Measurements from ENCODE around the gene LEMD2. TPM values are rescaled to one million over a fixed set of nuclear protein-coding genes. Genes with fewer than 3 reads are reported as not detected.
A peak's percentile ranks its signal among the peaks of the same experiment; 100 is the strongest.

LEMD2 gene
- total RNA-seq, 3 donors from 2014 or later: 42.2 to 69.1 (median 59.0) TPM

DNA sequence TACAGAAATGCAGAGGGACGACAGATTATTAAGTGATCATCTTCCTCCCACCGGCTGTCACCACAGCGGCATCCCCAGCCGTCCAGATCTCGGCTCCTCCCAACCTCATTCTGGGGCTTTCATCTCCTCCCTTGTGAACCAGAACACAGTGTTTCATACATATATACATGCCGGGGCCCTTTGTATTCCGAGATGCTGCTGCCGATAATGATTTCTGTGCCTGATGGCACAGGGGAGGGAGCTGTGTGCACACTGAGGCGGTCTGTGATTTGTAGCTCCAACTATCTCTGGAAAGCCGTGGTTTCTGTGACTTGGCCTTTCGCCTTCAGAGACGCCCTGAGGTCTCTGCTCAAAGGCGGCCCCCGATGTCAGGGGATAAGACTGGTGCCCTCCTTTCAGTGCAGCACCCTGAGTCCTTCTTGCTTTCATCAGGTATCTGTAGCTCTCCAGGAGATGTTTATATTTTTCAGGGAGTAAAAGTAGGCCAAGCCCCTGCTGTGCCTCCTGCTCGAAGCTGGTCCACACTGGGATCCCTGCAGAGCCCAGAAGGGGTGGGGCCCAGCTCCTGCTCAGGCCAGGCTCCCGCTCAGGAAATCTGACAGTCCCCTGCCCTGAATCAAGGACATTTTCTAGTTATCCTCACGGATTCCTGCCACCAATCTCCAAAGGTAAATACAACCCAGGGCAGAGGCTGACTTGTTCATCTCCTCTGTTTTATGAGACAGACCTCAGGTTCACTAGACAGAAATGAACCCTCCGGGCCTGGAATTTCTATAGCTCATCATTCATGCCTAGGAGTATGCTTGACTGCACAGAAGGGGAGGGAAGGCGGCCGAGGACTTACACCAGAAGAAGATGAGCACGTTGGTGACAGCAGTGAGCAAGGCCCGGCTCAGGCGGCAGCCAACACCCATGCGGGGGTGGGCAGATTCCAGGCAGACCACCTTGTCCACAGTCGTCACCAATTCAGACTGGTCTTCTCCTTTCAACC is 11.2 kb downstream of the LEMD2 start:
- TF ChIP-seq, protein P1, sequence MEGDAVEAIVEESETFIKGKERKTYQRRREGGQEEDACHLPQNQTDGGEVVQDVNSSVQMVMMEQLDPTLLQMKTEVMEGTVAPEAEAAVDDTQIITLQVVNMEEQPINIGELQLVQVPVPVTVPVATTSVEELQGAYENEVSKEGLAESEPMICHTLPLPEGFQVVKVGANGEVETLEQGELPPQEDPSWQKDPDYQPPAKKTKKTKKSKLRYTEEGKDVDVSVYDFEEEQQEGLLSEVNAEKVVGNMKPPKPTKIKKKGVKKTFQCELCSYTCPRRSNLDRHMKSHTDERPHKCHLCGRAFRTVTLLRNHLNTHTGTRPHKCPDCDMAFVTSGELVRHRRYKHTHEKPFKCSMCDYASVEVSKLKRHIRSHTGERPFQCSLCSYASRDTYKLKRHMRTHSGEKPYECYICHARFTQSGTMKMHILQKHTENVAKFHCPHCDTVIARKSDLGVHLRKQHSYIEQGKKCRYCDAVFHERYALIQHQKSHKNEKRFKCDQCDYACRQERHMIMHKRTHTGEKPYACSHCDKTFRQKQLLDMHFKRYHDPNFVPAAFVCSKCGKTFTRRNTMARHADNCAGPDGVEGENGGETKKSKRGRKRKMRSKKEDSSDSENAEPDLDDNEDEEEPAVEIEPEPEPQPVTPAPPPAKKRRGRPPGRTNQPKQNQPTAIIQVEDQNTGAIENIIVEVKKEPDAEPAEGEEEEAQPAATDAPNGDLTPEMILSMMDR (IDR thresholded peaks at IDR 0.05): no peak
- no peak for TF ChIP-seq POLR2A (IDR thresholded peaks at IDR 0.05)
- TF ChIP-seq POLR2AphosphoS5 (IDR thresholded peaks at IDR 0.05): no peak
- no peak overlapping the region for H3K4me3 ChIP-seq
- no peak for DNase-seq (ENCODE audit: low spot score in 2 of 2)
- no peak overlapping the region for H3K27ac ChIP-seq
- H3K36me3 ChIP-seq: peaks cover 33% of the 10 kb centered on the region
- H3K9me3 ChIP-seq: no peaks in the 10 kb centered on the region
- H3K4me1 ChIP-seq: no peaks in the 10 kb centered on the region
- H3K27me3 ChIP-seq: no peaks in the 10 kb centered on the region
- intact Hi-C loops (cut with DNase I; ENCODE audit: low total_unique reads): no loop called here

DNA sequence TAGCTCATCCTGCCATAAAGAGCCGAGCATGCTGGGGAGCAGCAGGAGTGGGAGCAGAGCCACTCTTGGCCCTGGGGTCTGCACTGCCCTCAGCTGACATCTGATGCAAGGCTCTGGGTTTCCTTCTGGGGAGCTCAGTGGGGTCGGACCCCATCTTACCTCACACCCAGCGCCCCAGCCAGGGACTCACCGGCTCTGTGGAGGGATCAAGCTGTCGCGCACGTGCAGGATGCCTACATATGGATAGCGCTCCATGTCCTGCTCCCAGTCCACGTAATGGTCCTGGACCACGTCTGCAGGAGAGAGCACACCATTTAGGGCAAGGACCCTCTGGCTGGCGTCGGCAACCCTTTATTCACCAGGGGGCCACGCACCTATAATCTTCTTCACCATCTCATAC is 12.2 kb downstream of the LEMD2 start:
- H3K27ac ChIP-seq: no peak overlapping the region
- TF ChIP-seq, protein P1 (IDR thresholded peaks at IDR 0.05): no peak
- TF ChIP-seq POLR2AphosphoS5 (IDR thresholded peaks at IDR 0.05) (no peak), POLR2A (IDR thresholded peaks at IDR 0.05) (no peak)
- no peak for DNase-seq (ENCODE audit: low spot score in 2 of 2)
- H3K36me3 ChIP-seq: peaks cover 29% of the 10 kb centered on the region
- intact Hi-C loops (cut with DNase I; ENCODE audit: low total_unique reads): no loop called here
- no peak overlapping the region for H3K4me3 ChIP-seq
- peaks cover 2 to 7% of the 10 kb centered on the region in 2 donors for H3K4me1 ChIP-seq
- H3K9me3 ChIP-seq: no peaks in the 10 kb centered on the region
- H3K27me3 ChIP-seq: no peaks in the 10 kb centered on the region

DNA sequence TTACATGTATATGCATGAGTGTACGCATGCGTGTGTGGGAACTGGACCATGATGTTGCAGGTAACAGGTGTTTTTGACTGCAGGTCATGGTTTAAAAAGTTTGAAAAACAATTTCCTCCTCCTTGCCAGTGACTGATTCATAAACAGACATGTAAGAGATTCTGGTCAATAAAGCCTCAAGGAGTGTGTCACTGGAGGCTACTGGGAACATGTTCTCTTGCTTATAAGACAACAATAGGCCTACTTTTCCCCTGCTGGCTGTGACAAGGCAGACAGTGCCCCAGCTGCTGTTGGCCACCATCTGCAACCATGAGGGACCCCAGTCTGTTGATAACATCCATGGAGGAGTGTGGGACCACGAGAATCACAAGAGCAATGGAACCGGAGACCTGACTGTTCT is 12.7 kb downstream of the LEMD2 start:
- Histone ChIP-seq H3K27ac (no peak overlapping the region), H3K4me1 (peaks cover 5 to 10% of the 10 kb centered on the region in 2 donors), H3K4me3 (no peak overlapping the region), H3K27me3 (no peaks in the 10 kb centered on the region), H3K9me3 (no peaks in the 10 kb centered on the region), H3K36me3 (peaks cover 29% of the 10 kb centered on the region)
- DNase-seq (ENCODE audit: low spot score in 2 of 2): no peak
- TF ChIP-seq POLR2A (IDR thresholded peaks at IDR 0.05) (no peak), POLR2AphosphoS5 (IDR thresholded peaks at IDR 0.05) (no peak)
- TF ChIP-seq, protein P1 (IDR thresholded peaks at IDR 0.05): no peak
- intact Hi-C loops (cut with DNase I; ENCODE audit: low total_unique reads): no loop called here

DNA sequence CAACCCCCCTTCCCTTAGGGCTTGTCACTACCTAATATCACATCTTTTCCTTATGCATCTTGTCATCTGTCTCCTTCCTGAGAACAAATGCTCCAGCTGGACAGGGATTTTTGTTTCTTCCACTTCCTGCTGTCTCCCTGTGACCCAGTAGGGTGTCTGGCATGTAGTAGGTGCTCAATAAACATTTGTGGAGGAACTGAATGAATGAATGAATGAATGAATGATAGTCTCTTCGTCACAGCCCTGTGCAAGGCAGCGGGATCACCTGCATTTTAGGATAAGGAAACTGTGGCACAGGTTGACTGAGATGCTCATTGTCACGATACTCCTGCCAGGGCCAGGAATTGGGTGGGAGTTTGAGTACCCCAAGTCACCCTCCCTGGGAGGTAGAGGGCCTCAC is 14.2 kb downstream of the LEMD2 start:
- peaks cover 20 to 22% of the 10 kb centered on the region in 2 donors for H3K4me1 ChIP-seq
- no peak overlapping the region for H3K4me3 ChIP-seq
- DNase-seq (ENCODE audit: low spot score in 2 of 2): no peak
- intact Hi-C loops (cut with DNase I; ENCODE audit: low total_unique reads): no loop called here
- H3K9me3 ChIP-seq: no peaks in the 10 kb centered on the region
- TF ChIP-seq POLR2AphosphoS5 (IDR thresholded peaks at IDR 0.05) (no peak), POLR2A (IDR thresholded peaks at IDR 0.05) (no peak)
- TF ChIP-seq, protein P1 (IDR thresholded peaks at IDR 0.05): no peak
- H3K27me3 ChIP-seq: no peaks in the 10 kb centered on the region
- H3K27ac ChIP-seq: no peak overlapping the region
- peaks cover 29% of the 10 kb centered on the region for H3K36me3 ChIP-seq

DNA sequence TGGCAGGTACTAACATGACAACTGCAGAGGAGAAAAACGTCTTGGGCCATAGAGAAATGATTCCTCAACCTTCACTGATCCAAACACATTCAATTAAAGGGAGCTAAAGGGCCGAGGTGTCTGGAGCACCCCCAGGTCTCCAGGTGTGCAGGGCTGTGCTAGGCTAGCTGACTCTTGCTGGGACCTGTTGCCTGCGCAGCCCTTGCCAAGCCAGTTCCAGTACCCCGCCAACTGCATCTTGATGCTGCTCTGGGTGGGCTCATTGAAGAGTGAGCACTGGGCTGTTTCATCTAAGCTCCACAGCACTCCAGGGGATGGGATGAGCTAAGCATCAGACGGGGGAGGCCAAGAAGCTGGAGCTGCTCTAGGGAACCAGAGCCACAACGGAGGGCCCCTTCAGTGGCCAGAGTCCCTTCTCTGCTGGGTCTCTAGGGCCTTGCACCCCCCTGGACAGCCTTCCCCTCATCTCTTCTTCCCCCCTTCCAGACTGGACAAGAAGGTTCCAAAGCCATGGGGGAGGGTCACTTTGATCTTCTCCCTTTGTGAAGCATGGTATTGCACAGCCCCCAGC is 15.9 kb downstream of the LEMD2 start:
- Histone ChIP-seq H3K9me3 (no peaks in the 10 kb centered on the region), H3K4me1 (peaks cover 20 to 23% of the 10 kb centered on the region in 2 donors), H3K36me3 (peaks cover 15% of the 10 kb centered on the region), H3K27ac (peak overlapping the region; percentile 81 to 90), H3K4me3 (no peak overlapping the region), H3K27me3 (no peaks in the 10 kb centered on the region)
- intact Hi-C loops (cut with DNase I; ENCODE audit: low total_unique reads): no loop called here
- no peak for DNase-seq (ENCODE audit: low spot score in 2 of 2)
- TF ChIP-seq, protein P1 (IDR thresholded peaks at IDR 0.05): no peak
- TF ChIP-seq POLR2AphosphoS5 (IDR thresholded peaks at IDR 0.05) (no peak), POLR2A (IDR thresholded peaks at IDR 0.05) (no peak)
